Hematopoietic multipotent progenitor cell treated with erythropoietin and hydrocortisone succinate and interleukin-3 and kit ligand, for 6 days (in vitro differentiated cells): ENCODE results near the gene ATAD3B.
"Not testable (repeated sequence)": the region's sequence is repeated elsewhere in the genome, so short reads cannot be mapped to it uniquely, and the experiment has no call there.

ENCODE experiments used
- DNase-seq: peaks from one replicate; pipeline ENCODE4 v3.0.0-alpha.2; 2015

ATAD3B gene

GRCh38 chr1:1452882-1453281 is 18.7 kb upstream of the ATAD3B start:
- no peak for DNase-seq

GRCh38 chr1:1454286-1455056 is 17.1 kb upstream of the ATAD3B start:
- not testable (repeated sequence) for DNase-seq

- no peak for DNase-seq
Observed at GRCh38 chr1:1455366-1455884, 16.1 kb upstream of the ATAD3B start.

- not testable (repeated sequence) for DNase-seq
Observed at GRCh38 chr1:1455934-1456333, 15.6 kb upstream of the ATAD3B start.

- DNase-seq, result not testable (repeated sequence)
Observed at GRCh38 chr1:1456683-1457255, 14.8 kb upstream of the ATAD3B start.

GRCh38 chr1:1459156-1459555 is 12.4 kb upstream of the ATAD3B start:
- DNase-seq, result not testable (repeated sequence)

GRCh38 chr1:1459711-1460110 is 11.9 kb upstream of the ATAD3B start:
- DNase-seq, result not testable (repeated sequence)

- DNase-seq, result no peak
Observed at GRCh38 chr1:1460540-1461130, 10.9 kb upstream of the ATAD3B start.

- peak; percentile 47 for DNase-seq
Observed at GRCh38 chr1:1461721-1462317, 9.7 kb upstream of the ATAD3B start.

- no peak for DNase-seq
Observed at GRCh38 chr1:1462318-1462966, 9.1 kb upstream of the ATAD3B start.

- no peak for DNase-seq
Observed at GRCh38 chr1:1463312-1463711, 8.3 kb upstream of the ATAD3B start.

- DNase-seq, result not testable (repeated sequence)
Observed at GRCh38 chr1:1468196-1468985, 3.2 kb upstream of the ATAD3B start.

GRCh38 chr1:1470626-1471388 is 758 bp upstream of the ATAD3B start:
- peak; percentile 57 for DNase-seq

- not testable (repeated sequence) for DNase-seq
Observed at GRCh38 chr1:1472053-1472876, 700 bp downstream of the ATAD3B start.

- DNase-seq, result not testable (repeated sequence)
Observed at GRCh38 chr1:1476011-1476410, 4.4 kb downstream of the ATAD3B start.

GRCh38 chr1:1477206-1477605 is 5.6 kb downstream of the ATAD3B start:
- DNase-seq, result no peak

GRCh38 chr1:1479547-1480487 is 8.3 kb downstream of the ATAD3B start:
- DNase-seq, result no peak

- DNase-seq, result not testable (repeated sequence)
Observed at GRCh38 chr1:1480488-1480867, 8.9 kb downstream of the ATAD3B start.

- DNase-seq, result not testable (repeated sequence)
Observed at GRCh38 chr1:1481811-1482210, 10.2 kb downstream of the ATAD3B start.
